Peyer's patch (tissue), 4 donors: Measurements from ENCODE around the gene SOX30. TPM values are rescaled to one million over a fixed set of nuclear protein-coding genes. Genes with fewer than 3 reads are reported as not detected.

Source experiments
- DNase-seq, 3 donors: peaks; one replicate each; pipeline ENCODE4 v3.0.0-alpha.2; 2017 to 2019
- H3K27ac ChIP-seq, 4 donors: fragments of 200-600 bp; sonication (generic); one replicate each; pipeline ENCODE4 v1.5.1; 2016 to 2019
- H3K27me3 ChIP-seq, 2 donors: fragments of 200-600 bp; sonication (generic); one replicate each; pipeline ENCODE4 v1.5.1; 2019
- H3K36me3 ChIP-seq, 3 donors: fragments of 200-600 bp; sonication (generic); one replicate each; pipeline ENCODE4 v1.5.1; 2016 to 2019
- H3K4me1 ChIP-seq, 4 donors: fragments of 200-600 bp; sonication (generic); one replicate each; pipeline ENCODE4 v1.5.1; 2016 to 2019
- H3K4me3 ChIP-seq, 4 donors: fragments of 200-600 bp; sonication (generic); 1 replicate in 3 of 4; 2 replicates in 1 of 4; pipeline ENCODE4 v1.5.1; 2016 to 2019; ENCODE audit warnings: mild to moderate bottlenecking in 1 of 4
- H3K9me3 ChIP-seq, 4 donors: fragments of 200-600 bp; sonication (generic); one replicate each; pipeline ENCODE4 v1.5.1; 2016 to 2019; ENCODE audit warnings: mild to moderate bottlenecking in 1 of 4
- POLR2A ChIP-seq, 2 donors: fragments of 450-650 bp; IDR thresholded peaks; one replicate each; pipeline ENCODE4 v1.5.1; 2017; ENCODE audit warnings: antibody characterized with exemption in 2 of 2, mild to moderate bottlenecking in 2 of 2, moderate library complexity in 2 of 2
- total RNA-seq, 4 donors: library from RNA; depleted of rRNA; stranded (reverse); fragments of >200 nt; gene quantifications; one replicate each; pipeline ENCODE4 v1.1.0, GENCODE V29; 2016
- TF ChIP-seq, protein P1 (sequence below), 6 experiments: fragments of 450-650 bp in 4 of 6; fragments of 200-600 bp in 2 of 6; sonication (generic) in 1 of 6; IDR thresholded peaks; one replicate each; pipeline ENCODE4 v1.5.1; 2017 to 2019; ENCODE audit warnings: antibody characterized with exemption in 6 of 6, mild to moderate bottlenecking in 3 of 6, moderate library complexity in 1 of 6

SOX30 gene
- total RNA-seq, 4 donors from 2014 or later: 0.66 to 1.8 TPM; not detected in 2

DNA sequence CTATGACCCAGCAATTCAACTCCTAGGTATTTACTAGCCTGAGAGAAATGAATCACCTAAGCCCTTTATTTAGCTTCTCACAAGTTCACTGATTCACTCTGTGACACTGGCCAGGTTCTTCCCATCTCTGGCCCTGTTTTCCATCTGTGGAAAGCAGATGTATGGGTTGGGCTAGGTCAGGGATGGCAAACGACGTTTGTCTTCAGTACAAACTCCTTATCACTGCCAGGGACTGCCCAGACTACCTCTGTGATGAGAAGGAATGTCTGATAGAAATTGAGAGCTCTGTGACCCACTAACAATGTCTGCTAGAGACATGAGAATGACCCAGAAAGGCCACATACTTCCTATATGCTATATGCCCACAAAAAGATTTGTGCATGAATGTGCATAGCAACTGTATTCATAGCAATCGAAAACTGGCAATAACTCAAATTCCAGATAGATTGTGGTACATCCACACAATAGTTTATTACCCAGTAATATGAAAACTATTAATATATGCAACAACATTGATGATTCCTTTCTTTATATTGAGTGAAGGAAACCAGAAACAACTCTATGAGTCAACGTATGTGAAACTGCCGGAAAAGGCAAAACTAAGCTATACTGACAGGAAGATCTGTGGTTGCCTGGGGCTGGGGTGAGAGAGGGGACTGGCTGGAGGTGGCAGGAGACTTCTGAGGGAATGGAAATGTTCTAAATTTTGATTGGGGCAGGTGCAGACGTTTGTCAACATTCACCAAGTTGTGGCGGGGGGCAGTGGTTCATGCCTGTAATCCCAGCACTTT, 44.7 kb downstream of the SOX30 start:
- Histone ChIP-seq H3K4me1 (peaks cover 0 to 12% (median 0%) of the 10 kb centered on the region in 4 donors), H3K4me3 (no peak overlapping the region), H3K27ac (peak overlapping the region in 3 of 4 donors; percentile 25 to 51 (median 42)), H3K36me3 (no peaks in the 10 kb centered on the region), H3K9me3 (no peaks in the 10 kb centered on the region), H3K27me3 (no peaks in the 10 kb centered on the region)
- DNase-seq: peak in 2 of 3 donors; percentile 47 to 74
- TF ChIP-seq, protein P1, sequence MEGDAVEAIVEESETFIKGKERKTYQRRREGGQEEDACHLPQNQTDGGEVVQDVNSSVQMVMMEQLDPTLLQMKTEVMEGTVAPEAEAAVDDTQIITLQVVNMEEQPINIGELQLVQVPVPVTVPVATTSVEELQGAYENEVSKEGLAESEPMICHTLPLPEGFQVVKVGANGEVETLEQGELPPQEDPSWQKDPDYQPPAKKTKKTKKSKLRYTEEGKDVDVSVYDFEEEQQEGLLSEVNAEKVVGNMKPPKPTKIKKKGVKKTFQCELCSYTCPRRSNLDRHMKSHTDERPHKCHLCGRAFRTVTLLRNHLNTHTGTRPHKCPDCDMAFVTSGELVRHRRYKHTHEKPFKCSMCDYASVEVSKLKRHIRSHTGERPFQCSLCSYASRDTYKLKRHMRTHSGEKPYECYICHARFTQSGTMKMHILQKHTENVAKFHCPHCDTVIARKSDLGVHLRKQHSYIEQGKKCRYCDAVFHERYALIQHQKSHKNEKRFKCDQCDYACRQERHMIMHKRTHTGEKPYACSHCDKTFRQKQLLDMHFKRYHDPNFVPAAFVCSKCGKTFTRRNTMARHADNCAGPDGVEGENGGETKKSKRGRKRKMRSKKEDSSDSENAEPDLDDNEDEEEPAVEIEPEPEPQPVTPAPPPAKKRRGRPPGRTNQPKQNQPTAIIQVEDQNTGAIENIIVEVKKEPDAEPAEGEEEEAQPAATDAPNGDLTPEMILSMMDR (IDR thresholded peaks at IDR 0.05): no peak
- no peak for TF ChIP-seq POLR2A (IDR thresholded peaks at IDR 0.05)

DNA sequence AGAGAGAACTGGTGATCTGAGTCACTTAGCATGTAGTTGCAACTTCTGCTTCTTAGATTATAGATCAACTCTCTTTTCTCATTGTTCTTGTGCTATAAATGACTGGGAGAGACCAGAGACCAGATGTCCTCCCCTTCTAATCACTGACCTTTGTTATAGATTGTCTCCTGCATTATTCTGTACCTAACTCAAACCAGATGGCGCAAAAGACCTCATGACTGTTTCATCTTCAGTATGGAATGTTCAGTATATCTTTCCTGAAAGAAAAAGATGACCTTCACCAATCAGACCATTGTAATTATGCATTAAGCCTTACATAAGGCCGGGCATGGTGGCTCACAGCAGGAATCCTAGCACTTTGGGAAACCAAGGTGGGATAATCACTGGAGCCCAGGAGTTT, 46.2 kb downstream of the SOX30 start:
- no peaks in the 10 kb centered on the region for H3K27me3 ChIP-seq
- TF ChIP-seq, protein P1 (IDR thresholded peaks at IDR 0.05): no peak
- TF ChIP-seq POLR2A (IDR thresholded peaks at IDR 0.05): no peak

DNA sequence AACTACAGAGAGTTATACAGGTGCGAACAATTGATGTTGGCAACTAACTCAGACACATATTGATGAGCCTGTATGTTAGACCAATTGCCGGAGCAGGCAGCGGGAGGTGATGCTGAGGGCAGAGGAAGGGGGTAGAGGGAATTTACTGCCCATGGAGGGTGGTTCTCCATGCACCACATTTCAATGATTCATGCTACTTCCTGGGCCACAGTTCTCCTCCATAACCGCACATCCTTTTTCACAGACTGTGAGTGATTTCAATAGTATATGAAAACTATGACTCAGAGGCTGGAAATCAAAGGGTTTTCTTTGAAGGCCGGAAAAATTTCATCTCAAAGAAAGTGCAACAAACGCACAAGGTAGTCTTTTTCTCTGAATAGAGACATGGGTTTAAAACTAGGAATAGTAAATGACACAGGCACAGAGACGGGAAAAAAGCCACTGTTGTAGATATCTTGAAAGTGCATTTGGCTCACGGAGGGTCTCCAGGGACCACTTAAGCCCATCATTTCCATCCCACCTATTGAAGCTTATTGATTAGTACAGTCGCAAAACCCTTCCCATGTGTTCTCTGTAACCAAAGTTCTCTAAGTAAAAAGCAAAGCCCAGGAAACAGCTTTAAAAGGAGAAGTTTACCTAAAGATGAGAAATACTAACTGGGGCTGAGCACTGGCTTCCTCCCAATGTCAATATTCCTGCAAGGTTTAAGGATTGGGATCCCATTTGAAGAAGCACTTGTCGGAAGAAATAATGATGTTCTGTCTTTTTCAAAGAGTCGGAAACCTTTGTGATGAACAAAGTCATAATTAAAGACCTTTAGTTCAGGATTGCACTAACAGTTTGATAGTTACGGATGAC, 48.7 kb downstream of the SOX30 start:
- no peaks in the 10 kb centered on the region for H3K9me3 ChIP-seq
- peak overlapping the region in 3 of 4 donors; percentile 15 to 69 (median 20) for H3K27ac ChIP-seq
- H3K4me3 ChIP-seq: no peak overlapping the region
- H3K27me3 ChIP-seq: no peaks in the 10 kb centered on the region
- peaks cover 0 to 12% (median 0%) of the 10 kb centered on the region in 4 donors for H3K4me1 ChIP-seq
- no peak for TF ChIP-seq POLR2A (IDR thresholded peaks at IDR 0.05)
- TF ChIP-seq, protein P1 (IDR thresholded peaks at IDR 0.05): no peak
- peak in 1 of 3 donors; percentile 37 for DNase-seq
- H3K36me3 ChIP-seq: no peaks in the 10 kb centered on the region

More for the DNA sequence above, 46.2 kb downstream of the SOX30 start:
- Histone ChIP-seq H3K4me1 (peaks cover 0 to 12% (median 0%) of the 10 kb centered on the region in 4 donors), H3K27ac (no peak overlapping the region), H3K4me3 (no peak overlapping the region), H3K36me3 (no peaks in the 10 kb centered on the region), H3K9me3 (no peaks in the 10 kb centered on the region)
- no peak for DNase-seq

- H3K36me3 ChIP-seq: no peaks in the 10 kb centered on the region
- H3K27ac ChIP-seq: peak overlapping the region in 2 of 4 donors; percentile 14 to 69
- H3K4me1 ChIP-seq: peaks cover 0 to 19% (median 0%) of the 10 kb centered on the region in 4 donors
- H3K27me3 ChIP-seq: no peaks in the 10 kb centered on the region
- no peaks in the 10 kb centered on the region for H3K9me3 ChIP-seq
- DNase-seq: peak in 2 of 3 donors; percentile 71 to 72
- no peak for TF ChIP-seq POLR2A (IDR thresholded peaks at IDR 0.05)
- TF ChIP-seq, protein P1 (IDR thresholded peaks at IDR 0.05): no peak
- no peak overlapping the region for H3K4me3 ChIP-seq
These were observed 49.7 kb downstream of the SOX30 start for GRCh38 chr5:157602505-157602904.

DNA sequence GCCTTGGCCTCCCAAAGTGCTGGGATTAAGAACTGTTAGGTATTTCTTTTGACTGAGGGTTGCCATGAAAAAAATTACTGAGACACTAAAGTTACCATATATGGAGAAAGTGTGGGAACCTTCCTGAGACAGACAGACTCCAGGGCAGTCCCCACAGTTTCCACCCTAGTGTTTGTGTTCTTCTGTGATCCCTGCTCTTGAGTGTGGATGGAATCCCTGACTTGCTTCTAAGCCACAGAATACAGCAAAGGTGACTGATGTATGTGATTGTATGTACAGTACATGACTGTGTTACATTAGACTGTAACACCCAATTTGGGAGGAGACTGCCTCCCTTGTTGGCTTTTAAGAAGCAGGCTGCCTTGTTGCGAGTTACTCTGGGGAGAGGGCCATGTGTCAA, 52.0 kb downstream of the SOX30 start:
- Histone ChIP-seq H3K4me1 (peaks cover 0 to 25% (median 4%) of the 10 kb centered on the region in 4 donors), H3K4me3 (no peak overlapping the region), H3K27ac (peak overlapping the region in 1 of 4 donors; percentile 32), H3K36me3 (no peaks in the 10 kb centered on the region), H3K27me3 (no peaks in the 10 kb centered on the region), H3K9me3 (no peaks in the 10 kb centered on the region)
- TF ChIP-seq, protein P1 (IDR thresholded peaks at IDR 0.05): no peak
- TF ChIP-seq POLR2A (IDR thresholded peaks at IDR 0.05): no peak
- DNase-seq: no peak
